Transverse colon (tissue), 4 donors: ENCODE measurements around the gene SERPIND1.

ENCODE experiments used
- CTCF ChIP-seq, 5 experiments: fragments of 200-600 bp in 3 of 5; fragments of 450-650 bp in 2 of 5; sonication (generic) in 3 of 5; IDR thresholded peaks; 1 replicate in 2 of 5; 2 replicates in 3 of 5; pipeline ENCODE4 v1.5.1; 2016 to 2017; ENCODE audit warnings: antibody characterized with exemption in 5 of 5, inconsistent platforms in 3 of 5, mild to moderate bottlenecking in 2 of 5, moderate library complexity in 1 of 5
- POLR2A ChIP-seq: fragments of 450-650 bp; IDR thresholded peaks from one replicate; pipeline ENCODE4 v1.6.1; 2016; ENCODE audit warnings: antibody characterized with exemption, mild to moderate bottlenecking, moderate library complexity
- POLR2AphosphoS5 ChIP-seq, 3 donors: sonication (generic); formaldehyde crosslinking; IDR thresholded peaks; one replicate each; pipeline ENCODE4 v1.6.1; 2016; ENCODE audit warnings: antibody characterized with exemption in 3 of 3

DNA sequence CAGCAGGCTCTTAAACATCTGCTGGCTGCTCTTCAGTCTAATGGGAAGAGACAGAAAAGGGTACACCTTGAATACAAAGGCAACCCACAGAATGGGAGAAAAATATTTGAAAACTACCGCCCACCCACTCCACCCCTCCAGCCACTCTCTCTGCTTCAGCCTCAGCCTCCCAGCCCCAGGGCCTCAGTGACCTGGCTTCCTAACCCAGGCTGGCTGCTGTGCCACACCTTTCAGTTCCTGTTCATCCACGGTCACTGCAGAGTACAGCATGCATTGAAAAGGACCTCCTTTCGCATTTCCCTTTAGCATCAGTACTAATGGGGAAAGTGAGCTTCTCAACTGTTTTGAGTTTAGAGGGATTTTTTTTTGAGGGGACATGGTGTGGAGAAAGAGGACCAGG, 28.8 kb upstream of the SERPIND1 start:
- TF ChIP-seq CTCF (IDR thresholded peaks at IDR 0.05) (no peak), POLR2A (no peak), POLR2AphosphoS5 (IDR thresholded peaks at IDR 0.05) (no peak)
